ENCODE data around the gene AAMP.

Gene AAMP

DNA sequence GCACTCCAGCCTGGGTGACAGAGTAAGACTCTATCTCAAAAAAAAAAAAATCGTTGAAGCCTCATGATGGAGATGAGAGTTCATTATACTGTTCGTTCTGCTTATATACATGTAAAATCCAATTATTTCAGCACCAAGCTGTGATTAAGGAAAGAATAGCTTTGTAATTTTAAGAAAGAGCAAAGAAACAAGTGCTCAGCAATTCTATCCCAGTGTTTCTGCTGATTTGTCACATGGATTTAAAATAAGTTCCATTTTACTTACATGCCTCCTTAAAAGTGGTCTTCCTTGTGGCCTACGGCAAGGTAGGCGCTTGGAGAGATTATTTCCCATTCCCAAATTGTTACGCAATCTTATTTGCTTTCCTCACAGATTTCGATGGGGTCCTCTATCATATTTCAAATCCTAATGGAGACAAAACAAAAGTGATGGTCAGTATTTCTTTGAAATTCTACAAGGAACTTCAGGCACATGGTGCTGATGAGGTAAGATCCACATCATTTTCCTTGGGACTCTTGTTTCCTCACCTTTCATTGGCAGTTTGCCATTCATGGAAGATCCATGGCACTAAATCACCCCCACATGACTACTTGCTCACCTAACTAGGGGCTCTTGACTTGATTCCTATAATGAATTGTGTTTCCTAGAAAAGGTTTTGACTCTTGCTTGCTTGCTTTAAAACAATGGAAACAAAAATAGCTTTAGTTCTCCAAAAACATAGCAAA is 41.4 kb downstream of the AAMP start:
- H3K4me3 ChIP-seq (ENCODE audit: low read length), result no peak overlapping the region
- TF ChIP-seq, protein P1, sequence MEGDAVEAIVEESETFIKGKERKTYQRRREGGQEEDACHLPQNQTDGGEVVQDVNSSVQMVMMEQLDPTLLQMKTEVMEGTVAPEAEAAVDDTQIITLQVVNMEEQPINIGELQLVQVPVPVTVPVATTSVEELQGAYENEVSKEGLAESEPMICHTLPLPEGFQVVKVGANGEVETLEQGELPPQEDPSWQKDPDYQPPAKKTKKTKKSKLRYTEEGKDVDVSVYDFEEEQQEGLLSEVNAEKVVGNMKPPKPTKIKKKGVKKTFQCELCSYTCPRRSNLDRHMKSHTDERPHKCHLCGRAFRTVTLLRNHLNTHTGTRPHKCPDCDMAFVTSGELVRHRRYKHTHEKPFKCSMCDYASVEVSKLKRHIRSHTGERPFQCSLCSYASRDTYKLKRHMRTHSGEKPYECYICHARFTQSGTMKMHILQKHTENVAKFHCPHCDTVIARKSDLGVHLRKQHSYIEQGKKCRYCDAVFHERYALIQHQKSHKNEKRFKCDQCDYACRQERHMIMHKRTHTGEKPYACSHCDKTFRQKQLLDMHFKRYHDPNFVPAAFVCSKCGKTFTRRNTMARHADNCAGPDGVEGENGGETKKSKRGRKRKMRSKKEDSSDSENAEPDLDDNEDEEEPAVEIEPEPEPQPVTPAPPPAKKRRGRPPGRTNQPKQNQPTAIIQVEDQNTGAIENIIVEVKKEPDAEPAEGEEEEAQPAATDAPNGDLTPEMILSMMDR (conservative IDR thresholded peaks at IDR 0.05; ENCODE audit: low read depth, low read length), result no peak
- DNase-seq (ENCODE audit: low read depth), result no peak

- TF ChIP-seq, protein P1 (conservative IDR thresholded peaks at IDR 0.05; ENCODE audit: low read depth, low read length), result no peak
- no peak for DNase-seq (ENCODE audit: low read depth)
- no peak overlapping the region for H3K4me3 ChIP-seq (ENCODE audit: low read length)
These were observed 43.0 kb downstream of the AAMP start for GRCh38 chr2:218226903-218227302.

DNA sequence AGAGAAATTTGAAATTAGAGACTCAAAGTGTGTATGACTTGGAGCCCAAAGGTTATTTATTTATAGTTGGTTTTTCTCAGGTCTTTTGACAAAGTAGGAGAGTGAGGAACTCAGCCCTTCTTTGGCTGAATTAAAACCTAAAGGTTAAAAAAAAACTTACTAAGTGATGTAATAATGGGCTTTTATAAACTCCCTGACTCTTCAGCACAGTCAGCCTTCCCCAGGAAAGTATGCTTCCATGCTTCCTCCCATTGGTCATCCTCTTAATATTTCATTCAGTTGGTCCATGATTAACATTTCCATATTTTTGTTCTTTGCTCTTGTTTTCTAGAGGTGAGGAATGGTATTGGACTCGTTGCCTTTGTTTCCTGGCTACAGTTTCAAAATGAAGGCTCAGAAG is 45.8 kb downstream of the AAMP start:
- DNase-seq (ENCODE audit: low read depth), result no peak
- TF ChIP-seq, protein P1 (conservative IDR thresholded peaks at IDR 0.05; ENCODE audit: low read depth, low read length), result no peak
- H3K4me3 ChIP-seq (ENCODE audit: low read length), result no peak overlapping the region

DNA sequence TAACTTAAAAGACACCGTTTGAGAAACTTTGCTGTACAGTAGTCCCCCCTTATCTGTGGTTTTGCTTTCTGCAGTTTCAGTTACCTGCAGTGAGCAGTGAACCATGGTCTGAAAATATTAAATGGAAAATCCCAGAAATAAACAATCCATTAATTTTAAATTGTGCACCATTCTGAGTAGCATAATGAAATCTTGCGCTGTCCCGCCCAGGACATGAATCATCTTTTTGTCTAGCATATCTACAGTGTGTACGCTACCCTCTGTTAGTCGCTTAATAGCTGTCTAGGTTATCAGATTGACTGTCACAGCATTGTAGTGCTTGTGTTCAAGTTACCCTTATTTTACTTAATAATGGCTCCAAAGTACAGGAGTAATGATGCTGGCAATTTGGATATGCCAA is 46.9 kb downstream of the AAMP start:
- no peak overlapping the region for H3K4me3 ChIP-seq (ENCODE audit: low read length)
- no peak for DNase-seq (ENCODE audit: low read depth)
- TF ChIP-seq, protein P1 (conservative IDR thresholded peaks at IDR 0.05; ENCODE audit: low read depth, low read length), result no peak

- no peak for DNase-seq (ENCODE audit: low read depth)
- no peak overlapping the region for H3K4me3 ChIP-seq (ENCODE audit: low read length)
- TF ChIP-seq, protein P1 (conservative IDR thresholded peaks at IDR 0.05; ENCODE audit: low read depth, low read length), result no peak
These were observed 48.9 kb downstream of the AAMP start for GRCh38 chr2:218221000-218221399.

DNA sequence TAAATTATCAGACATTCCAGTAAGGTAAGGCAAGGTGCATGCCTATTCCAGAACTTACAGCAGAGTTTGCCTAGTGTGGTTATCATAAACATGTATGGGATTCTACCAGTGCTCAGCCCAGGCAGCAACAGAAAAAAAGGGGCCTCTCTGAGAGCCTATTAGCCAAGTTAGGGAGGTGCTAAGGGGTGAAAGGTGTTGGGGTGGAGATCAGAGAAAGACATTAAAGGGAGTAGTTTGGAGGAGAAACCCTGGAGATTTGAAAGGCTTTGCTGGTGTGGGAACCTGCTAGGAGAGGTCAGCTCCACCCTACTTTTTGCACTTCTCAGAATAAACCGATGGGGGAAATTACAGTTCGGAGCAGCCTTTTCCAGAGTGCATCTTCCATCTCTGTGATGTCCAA is 50.0 kb downstream of the AAMP start:
- DNase-seq (ENCODE audit: low read depth), result no peak
- H3K4me3 ChIP-seq (ENCODE audit: low read length), result peak overlapping the region; percentile 97
- TF ChIP-seq, protein P1 (conservative IDR thresholded peaks at IDR 0.05; ENCODE audit: low read depth, low read length), result no peak

All from retinal pigment epithelial cell (primary cell).